Cardiac muscle cell (in vitro differentiated cells and primary cell): ENCODE results near the gene MAS1L. TPM values are rescaled to one million over a fixed set of nuclear protein-coding genes. Genes with fewer than 3 reads are reported as not detected.

Source experiments
- DNase-seq, 2 donors: peaks; one replicate each; pipeline versions ENCODE4 v3.0.0 to v3.0.0-alpha.2; 2010 to 2017; ENCODE audit warnings: low read depth in 1 of 2, low spot score in 1 of 2
- H3K27ac ChIP-seq: fragments of 200-600 bp; sonication (generic); 2 replicates; pipeline ENCODE4 v1.5.1; 2016
- H3K27me3 ChIP-seq: fragments of 200-600 bp; sonication (generic); 2 replicates; pipeline ENCODE4 v1.6.0; 2016; ENCODE audit warnings: control low read depth
- H3K36me3 ChIP-seq: fragments of 200-600 bp; sonication (generic); 2 replicates; pipeline ENCODE4 v1.5.1; 2016; ENCODE audit warnings: control low read depth
- H3K4me1 ChIP-seq: fragments of 200-600 bp; sonication (generic); 2 replicates; pipeline ENCODE4 v1.8.1; 2017; ENCODE audit warnings: low read depth, mild to moderate bottlenecking, mixed run types
- H3K4me3 ChIP-seq: fragments of 200-600 bp; sonication (generic); 2 replicates; pipeline ENCODE4 v1.5.1; 2016; ENCODE audit warnings: mild to moderate bottlenecking
- H3K9me3 ChIP-seq: fragments of 200-600 bp; sonication (generic); 2 replicates; pipeline ENCODE4 v1.5.1; 2017; ENCODE audit warnings: low read depth, mild to moderate bottlenecking, control low read depth
- polyA plus RNA-seq: library from polyadenylated mRNA; unstranded; fragments of >200 nt; fragmentation: Nextera tagmentation; extraction: Ambion mirVana; gene quantifications from 2 replicates; pipeline ENCODE4 v1.2.1, GENCODE V29; 2016
- total RNA-seq: library from RNA; depleted of rRNA; stranded (reverse); fragments of >200 nt; gene quantifications from 2 replicates; pipeline ENCODE4 v1.2.3, GENCODE V29; 2016
- TF ChIP-seq, protein P1 (sequence below): IDR thresholded peaks from 2 replicates; pipeline ENCODE4 v1.5.1; 2012; ENCODE audit warnings: low read depth, mild to moderate bottlenecking, low read length

MAS1L gene
- total and polyA plus RNA-seq, 2 experiments from 2014 or later: not detected

DNA sequence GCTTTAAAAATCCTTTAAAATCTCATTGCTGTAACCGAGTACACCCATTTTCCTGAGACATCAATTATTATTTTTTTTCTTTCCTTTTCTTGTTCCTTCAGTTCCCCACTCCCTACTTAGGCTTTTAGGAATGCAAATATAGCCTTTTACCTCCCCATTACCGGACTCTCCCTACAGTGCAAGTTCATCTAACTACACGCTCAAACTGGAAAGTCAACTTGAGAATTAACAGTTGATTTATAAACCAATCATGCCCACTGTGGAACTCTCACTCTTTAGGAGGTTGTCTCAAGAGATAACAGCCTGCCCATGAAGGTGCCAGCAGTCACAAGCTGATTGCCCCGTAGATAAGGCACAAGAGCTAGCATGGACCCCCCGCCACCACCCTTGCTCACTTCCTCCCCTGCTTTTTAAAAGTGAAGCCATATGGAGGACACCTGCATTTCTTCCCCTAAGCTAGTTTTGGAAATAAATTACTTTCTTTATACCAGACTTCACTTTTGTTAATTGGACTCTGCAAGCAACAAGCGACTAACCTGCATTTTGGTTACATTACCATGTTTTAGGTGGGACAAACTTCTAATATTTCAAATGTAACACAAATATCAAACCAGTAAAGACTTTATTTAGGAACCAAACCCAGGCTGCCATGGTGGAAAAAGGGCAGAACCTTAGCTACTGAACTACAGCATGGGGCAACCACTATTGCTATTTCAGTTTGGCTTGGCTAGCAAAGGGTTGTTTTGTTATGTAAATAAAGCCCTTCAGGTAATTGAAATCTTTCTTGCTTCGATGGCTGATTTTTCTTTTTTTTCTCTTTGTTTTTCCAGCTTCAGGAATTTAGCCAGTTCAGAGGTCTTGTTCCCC lies 36.9 kb upstream of the MAS1L start:
- TF ChIP-seq, protein P1, sequence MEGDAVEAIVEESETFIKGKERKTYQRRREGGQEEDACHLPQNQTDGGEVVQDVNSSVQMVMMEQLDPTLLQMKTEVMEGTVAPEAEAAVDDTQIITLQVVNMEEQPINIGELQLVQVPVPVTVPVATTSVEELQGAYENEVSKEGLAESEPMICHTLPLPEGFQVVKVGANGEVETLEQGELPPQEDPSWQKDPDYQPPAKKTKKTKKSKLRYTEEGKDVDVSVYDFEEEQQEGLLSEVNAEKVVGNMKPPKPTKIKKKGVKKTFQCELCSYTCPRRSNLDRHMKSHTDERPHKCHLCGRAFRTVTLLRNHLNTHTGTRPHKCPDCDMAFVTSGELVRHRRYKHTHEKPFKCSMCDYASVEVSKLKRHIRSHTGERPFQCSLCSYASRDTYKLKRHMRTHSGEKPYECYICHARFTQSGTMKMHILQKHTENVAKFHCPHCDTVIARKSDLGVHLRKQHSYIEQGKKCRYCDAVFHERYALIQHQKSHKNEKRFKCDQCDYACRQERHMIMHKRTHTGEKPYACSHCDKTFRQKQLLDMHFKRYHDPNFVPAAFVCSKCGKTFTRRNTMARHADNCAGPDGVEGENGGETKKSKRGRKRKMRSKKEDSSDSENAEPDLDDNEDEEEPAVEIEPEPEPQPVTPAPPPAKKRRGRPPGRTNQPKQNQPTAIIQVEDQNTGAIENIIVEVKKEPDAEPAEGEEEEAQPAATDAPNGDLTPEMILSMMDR: no peak
- H3K27me3 ChIP-seq: no peaks in the 10 kb centered on the region
- no peak for DNase-seq
- no peak overlapping the region for H3K4me3 ChIP-seq
- H3K36me3 ChIP-seq: no peaks in the 10 kb centered on the region
- no peaks in the 10 kb centered on the region for H3K9me3 ChIP-seq
- no peaks in the 10 kb centered on the region for H3K4me1 ChIP-seq
- H3K27ac ChIP-seq: no peak overlapping the region

DNA sequence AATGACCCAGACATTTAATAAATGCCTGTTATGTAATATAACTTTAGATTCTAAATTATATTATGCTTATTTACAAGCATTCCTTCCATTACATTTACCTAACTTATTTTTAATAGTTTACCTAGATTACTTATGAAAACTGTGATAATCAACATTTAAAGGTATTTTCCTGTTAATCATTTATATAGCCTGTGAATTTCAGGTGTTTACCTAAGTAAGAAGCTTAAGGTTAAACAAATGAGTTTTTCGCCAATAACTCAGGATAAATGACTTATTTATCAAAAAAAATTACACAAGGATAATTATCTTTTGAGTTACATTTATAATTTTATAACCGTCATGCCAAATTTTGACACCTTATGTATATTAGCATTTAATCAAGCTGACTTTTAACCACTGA lies 36.3 kb upstream of the MAS1L start:
- H3K4me3 ChIP-seq: no peak overlapping the region

DNA sequence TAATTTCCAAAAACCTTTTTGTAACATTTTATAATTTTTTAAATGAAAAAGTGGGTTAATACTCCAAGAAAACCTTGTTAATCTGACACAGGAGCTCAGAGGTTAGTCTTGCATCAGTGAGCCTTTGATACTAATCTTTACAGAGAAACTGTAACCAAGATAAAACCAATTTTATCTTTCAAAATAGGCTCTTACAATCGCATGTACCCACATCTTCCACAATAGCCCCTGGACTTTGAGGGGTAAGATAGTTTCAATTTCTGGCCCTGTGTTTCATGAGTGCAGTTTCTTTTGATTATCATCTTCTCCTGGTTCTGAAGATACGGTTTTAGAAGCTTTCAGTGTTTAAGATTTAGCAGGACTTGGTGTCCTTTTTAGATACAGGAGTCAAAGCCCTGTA lies 34.5 kb upstream of the MAS1L start:
- no peak overlapping the region for H3K4me3 ChIP-seq
- H3K4me1 ChIP-seq: no peaks in the 10 kb centered on the region

More for the DNA sequence above, 36.3 kb upstream of the MAS1L start:
- Histone ChIP-seq H3K36me3 (no peaks in the 10 kb centered on the region), H3K4me1 (no peaks in the 10 kb centered on the region), H3K9me3 (no peaks in the 10 kb centered on the region), H3K27me3 (no peaks in the 10 kb centered on the region), H3K27ac (no peak overlapping the region)
- no peak for DNase-seq
- TF ChIP-seq, protein P1: no peak

DNA sequence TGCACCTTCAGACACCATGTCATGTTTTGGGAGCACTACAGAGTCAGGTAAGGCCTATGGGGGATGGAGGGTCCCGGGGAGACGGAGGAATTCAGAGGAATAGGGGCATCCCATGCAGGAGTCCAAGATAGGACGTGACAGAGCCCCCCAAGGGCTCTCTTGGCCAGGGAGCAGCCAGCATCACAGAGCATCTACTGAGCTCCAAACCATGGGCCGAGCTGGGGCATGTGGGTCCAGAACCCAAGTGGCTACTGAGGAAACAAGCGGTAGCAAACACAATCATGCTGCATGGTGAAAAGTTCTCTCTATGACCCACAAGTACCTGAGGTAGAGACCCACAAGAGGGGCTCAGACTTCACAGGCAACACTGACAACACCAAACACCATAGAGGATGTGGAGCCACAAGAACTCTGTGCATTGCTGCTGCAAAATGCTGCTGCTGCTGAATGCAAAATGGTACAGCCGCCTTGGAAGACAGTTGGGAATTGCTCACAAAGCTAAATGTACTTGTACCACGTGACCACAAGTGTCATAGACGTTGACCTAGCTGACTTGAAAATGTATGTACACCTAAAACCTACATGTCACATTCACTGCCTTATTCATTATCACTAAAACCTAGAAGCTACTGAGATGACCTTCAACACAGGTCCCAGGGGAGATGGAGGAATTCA lies 33.4 kb upstream of the MAS1L start:
- no peak for DNase-seq
- no peaks in the 10 kb centered on the region for H3K4me1 ChIP-seq
- no peak overlapping the region for H3K4me3 ChIP-seq
- H3K36me3 ChIP-seq: no peaks in the 10 kb centered on the region
- no peaks in the 10 kb centered on the region for H3K27me3 ChIP-seq
- no peak overlapping the region for H3K27ac ChIP-seq
- H3K9me3 ChIP-seq: no peaks in the 10 kb centered on the region
- TF ChIP-seq, protein P1: no peak

More for the DNA sequence above, 34.5 kb upstream of the MAS1L start:
- TF ChIP-seq, protein P1: no peak
- Histone ChIP-seq H3K36me3 (no peaks in the 10 kb centered on the region), H3K27ac (no peak overlapping the region), H3K9me3 (no peaks in the 10 kb centered on the region), H3K27me3 (no peaks in the 10 kb centered on the region)
- DNase-seq: no peak

DNA sequence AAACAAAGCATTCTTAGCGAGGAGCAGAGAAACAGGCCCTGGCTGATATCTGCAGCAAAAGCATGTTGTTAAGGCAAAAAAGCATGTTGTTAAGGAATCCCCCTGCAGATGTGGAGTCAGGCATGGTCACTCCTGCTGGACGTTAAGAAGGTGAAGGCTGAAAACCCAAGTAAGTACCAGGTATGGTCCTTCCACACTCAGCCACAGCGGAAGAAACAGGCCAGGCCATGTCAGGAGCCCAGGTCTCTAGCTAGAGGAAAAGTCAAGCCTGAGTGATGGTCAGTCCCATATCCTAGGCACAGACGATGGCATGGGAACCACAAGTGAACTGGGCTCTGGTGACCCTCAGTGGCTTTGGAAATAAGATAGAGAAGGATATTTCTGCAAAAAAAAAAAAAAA lies 32.5 kb upstream of the MAS1L start:
- Histone ChIP-seq H3K36me3 (no peaks in the 10 kb centered on the region), H3K9me3 (no peaks in the 10 kb centered on the region), H3K27me3 (no peaks in the 10 kb centered on the region), H3K27ac (no peak overlapping the region), H3K4me1 (no peaks in the 10 kb centered on the region), H3K4me3 (no peak overlapping the region)
- TF ChIP-seq, protein P1: no peak
- no peak for DNase-seq
